ENCODE results near the gene CACHD1. TPM values are rescaled to one million over a fixed set of nuclear protein-coding genes. Genes with fewer than 3 reads are reported as not detected.

The CACHD1 gene
- polyA plus RNA-seq, 2 of the 4 experiments (the other 2 are of a cell fraction): 0.72 to 1.6 TPM

DNA sequence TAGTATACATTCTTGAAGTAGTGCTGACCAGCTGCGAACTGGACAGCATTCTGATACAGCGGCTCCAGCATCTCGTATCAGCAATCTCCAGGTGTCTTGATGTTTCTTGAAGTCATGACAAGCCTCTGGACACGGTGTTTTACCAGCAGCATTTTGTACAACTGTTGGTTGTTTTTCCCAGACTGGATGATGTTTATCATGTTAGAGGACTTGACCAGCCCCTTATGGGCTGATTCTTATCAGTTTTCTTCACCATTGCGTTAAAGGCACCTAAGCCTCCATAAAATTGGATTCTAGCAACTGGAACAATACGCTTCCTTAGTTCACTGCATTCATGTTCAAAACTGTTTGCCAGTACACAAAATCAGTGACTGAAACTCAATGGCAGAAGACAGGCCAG lies 29.1 kb downstream of the CACHD1 start:
- Histone ChIP-seq H3K4me1 (0 out of 3 replicates have a peak, but pooled peaks cover 4% of the 10 kb centered on the region), H3K4me2 (no peak overlapping the region), H3K9me3 (no peaks in the 10 kb centered on the region), H3K27ac (no peak overlapping the region), H3K4me3 (no peak overlapping the region)
- POLR2A ChIA-PET: no interaction called here
- CTCF ChIA-PET: no interaction called here
- WGBS (ENCODE audit: missing lambda C conversion rate): 78% methylated on average over 6 of the region's 6 CpGs
- ATAC-seq (no peak), DNase-seq (ENCODE audit: low read depth in 1 of 2, low spot score in 1 of 2) (no peak), FAIRE-seq (no peak)
- TF ChIP-seq TFCP2L1 (CRISPR knock-in tag; IDR thresholded peaks at IDR 0.05) (no peak), HOXB13 (CRISPR knock-in tag; IDR thresholded peaks at IDR 0.05; ENCODE audit: low read depth) (no peak), HDAC2 (IDR thresholded peaks at IDR 0.05) (no peak), CBX8 (IDR thresholded peaks at IDR 0.05) (no peak), KDM5A (IDR thresholded peaks at IDR 0.05) (no peak), FOSB (CRISPR knock-in tag; IDR thresholded peaks at IDR 0.05) (no peak), HOXA7 (CRISPR knock-in tag; IDR thresholded peaks at IDR 0.05) (no peak), MYC (IDR thresholded peaks at IDR 0.05; ENCODE audit: borderline replicate concordance, low read length) (no peak), EHF (CRISPR knock-in tag; IDR thresholded peaks at IDR 0.05) (no peak), RAD21 (conservative IDR thresholded peaks at IDR 0.05 in 1 of 2, IDR thresholded peaks at IDR 0.05 in 1 of 2) (no peak), POLR2AphosphoS2 (conservative IDR thresholded peaks at IDR 0.05; ENCODE audit: low read length) (no peak), JUN (IDR thresholded peaks at IDR 0.05) (no peak), SMC3 (IDR thresholded peaks at IDR 0.05) (no peak), RNF2 (IDR thresholded peaks at IDR 0.05; ENCODE audit: borderline replicate concordance, low read depth) (no peak), FOSL2 (IDR thresholded peaks at IDR 0.05) (no peak), FOSL2 (CRISPR knock-in tag; IDR thresholded peaks at IDR 0.05) (no peak)
- TF ChIP-seq, protein P1, sequence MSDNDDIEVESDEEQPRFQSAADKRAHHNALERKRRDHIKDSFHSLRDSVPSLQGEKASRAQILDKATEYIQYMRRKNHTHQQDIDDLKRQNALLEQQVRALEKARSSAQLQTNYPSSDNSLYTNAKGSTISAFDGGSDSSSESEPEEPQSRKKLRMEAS (IDR thresholded peaks at IDR 0.05): no peak
- TF ChIP-seq, protein P2, sequence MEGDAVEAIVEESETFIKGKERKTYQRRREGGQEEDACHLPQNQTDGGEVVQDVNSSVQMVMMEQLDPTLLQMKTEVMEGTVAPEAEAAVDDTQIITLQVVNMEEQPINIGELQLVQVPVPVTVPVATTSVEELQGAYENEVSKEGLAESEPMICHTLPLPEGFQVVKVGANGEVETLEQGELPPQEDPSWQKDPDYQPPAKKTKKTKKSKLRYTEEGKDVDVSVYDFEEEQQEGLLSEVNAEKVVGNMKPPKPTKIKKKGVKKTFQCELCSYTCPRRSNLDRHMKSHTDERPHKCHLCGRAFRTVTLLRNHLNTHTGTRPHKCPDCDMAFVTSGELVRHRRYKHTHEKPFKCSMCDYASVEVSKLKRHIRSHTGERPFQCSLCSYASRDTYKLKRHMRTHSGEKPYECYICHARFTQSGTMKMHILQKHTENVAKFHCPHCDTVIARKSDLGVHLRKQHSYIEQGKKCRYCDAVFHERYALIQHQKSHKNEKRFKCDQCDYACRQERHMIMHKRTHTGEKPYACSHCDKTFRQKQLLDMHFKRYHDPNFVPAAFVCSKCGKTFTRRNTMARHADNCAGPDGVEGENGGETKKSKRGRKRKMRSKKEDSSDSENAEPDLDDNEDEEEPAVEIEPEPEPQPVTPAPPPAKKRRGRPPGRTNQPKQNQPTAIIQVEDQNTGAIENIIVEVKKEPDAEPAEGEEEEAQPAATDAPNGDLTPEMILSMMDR (IDR thresholded peaks at IDR 0.05): no peak

- Histone ChIP-seq H3K4me3 (no peak overlapping the region), H3K27ac (no peak overlapping the region), H3K9me3 (no peaks in the 10 kb centered on the region), H3K4me1 (peaks cover 7% of the 10 kb centered on the region; the same call in 1 of the 3 replicates), H3K4me2 (no peak overlapping the region)
- FAIRE-seq (no peak), ATAC-seq (peak; percentile 43; a peak in 3 of 6 replicates), DNase-seq (ENCODE audit: low read depth in 1 of 2, low spot score in 1 of 2) (peak in 1 of 2 experiments; percentile 43)
- TF ChIP-seq ZNF302 (CRISPR knock-in tag; IDR thresholded peaks at IDR 0.05) (no peak), ZC3H11A (IDR thresholded peaks at IDR 0.05) (no peak)
- 22% methylated on average over 1 of the region's 1 CpG for WGBS (ENCODE audit: missing lambda C conversion rate)
- CTCF ChIA-PET: interaction anchor here (1.3 kb wide), 1 partner anchor 176 kb away, joined by 3 read pairs; no protein-coding TSS in a partner anchor
- POLR2A ChIA-PET: no interaction called here
Measured at GRCh38 chr1:64499966-64500365, 30.0 kb downstream of the CACHD1 start.

- Histone ChIP-seq H3K4me1 (peaks cover 14% of the 10 kb centered on the region), H3K4me2 (no peak overlapping the region), H3K9me3 (no peaks in the 10 kb centered on the region), H3K27ac (no peak overlapping the region), H3K4me3 (no peak overlapping the region)
- 19% methylated on average over 1 of the region's 1 CpG for WGBS (ENCODE audit: missing lambda C conversion rate)
- CTCF ChIA-PET: interaction anchor here (0.9 kb wide), 1 partner anchor 9 kb away, joined by 3 read pairs; no protein-coding TSS in a partner anchor
- no peak for TF ChIP-seq CEBPB (IDR thresholded peaks at IDR 0.05)
- no peak for TF ChIP-seq HDAC2 (IDR thresholded peaks at IDR 0.05)
- no peak for TF ChIP-seq KDM5A (IDR thresholded peaks at IDR 0.05)
- TF ChIP-seq CHD4 (IDR thresholded peaks at IDR 0.05; ENCODE audit: borderline replicate concordance): no peak
- no peak for TF ChIP-seq JUN (IDR thresholded peaks at IDR 0.05)
- no peak for TF ChIP-seq FOXS1 (CRISPR knock-in tag; IDR thresholded peaks at IDR 0.05)
- no peak for TF ChIP-seq GATA3 (IDR thresholded peaks at IDR 0.05; ENCODE audit: borderline replicate concordance)
- no peak for TF ChIP-seq HEYL (CRISPR knock-in tag; IDR thresholded peaks at IDR 0.05)
- TF ChIP-seq, protein P3, sequence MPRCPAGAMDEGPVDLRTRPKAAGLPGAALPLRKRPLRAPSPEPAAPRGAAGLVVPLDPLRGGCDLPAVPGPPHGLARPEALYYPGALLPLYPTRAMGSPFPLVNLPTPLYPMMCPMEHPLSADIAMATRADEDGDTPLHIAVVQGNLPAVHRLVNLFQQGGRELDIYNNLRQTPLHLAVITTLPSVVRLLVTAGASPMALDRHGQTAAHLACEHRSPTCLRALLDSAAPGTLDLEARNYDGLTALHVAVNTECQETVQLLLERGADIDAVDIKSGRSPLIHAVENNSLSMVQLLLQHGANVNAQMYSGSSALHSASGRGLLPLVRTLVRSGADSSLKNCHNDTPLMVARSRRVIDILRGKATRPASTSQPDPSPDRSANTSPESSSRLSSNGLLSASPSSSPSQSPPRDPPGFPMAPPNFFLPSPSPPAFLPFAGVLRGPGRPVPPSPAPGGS (IDR thresholded peaks at IDR 0.05): no peak
- TF ChIP-seq KDM1A (IDR thresholded peaks at IDR 0.05; ENCODE audit: low read depth): no peak
- TF ChIP-seq JUNB (IDR thresholded peaks at IDR 0.05): no peak
- TF ChIP-seq, protein P4, sequence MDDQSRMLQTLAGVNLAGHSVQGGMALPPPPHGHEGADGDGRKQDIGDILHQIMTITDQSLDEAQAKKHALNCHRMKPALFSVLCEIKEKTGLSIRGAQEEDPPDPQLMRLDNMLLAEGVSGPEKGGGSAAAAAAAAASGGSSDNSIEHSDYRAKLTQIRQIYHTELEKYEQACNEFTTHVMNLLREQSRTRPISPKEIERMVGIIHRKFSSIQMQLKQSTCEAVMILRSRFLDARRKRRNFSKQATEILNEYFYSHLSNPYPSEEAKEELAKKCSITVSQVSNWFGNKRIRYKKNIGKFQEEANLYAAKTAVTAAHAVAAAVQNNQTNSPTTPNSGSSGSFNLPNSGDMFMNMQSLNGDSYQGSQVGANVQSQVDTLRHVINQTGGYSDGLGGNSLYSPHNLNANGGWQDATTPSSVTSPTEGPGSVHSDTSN (IDR thresholded peaks at IDR 0.05): no peak
- TF ChIP-seq, protein P1 (IDR thresholded peaks at IDR 0.05): no peak
- no peak for TF ChIP-seq HOXA7 (CRISPR knock-in tag; IDR thresholded peaks at IDR 0.05)
- TF ChIP-seq ELK1 (IDR thresholded peaks at IDR 0.05; ENCODE audit: low read depth, low read length): no peak
- no peak for TF ChIP-seq RAD21 (conservative IDR thresholded peaks at IDR 0.05 in 1 of 2, IDR thresholded peaks at IDR 0.05 in 1 of 2)
- ATAC-seq: no peak
- FAIRE-seq: no peak
- POLR2A ChIA-PET: no interaction called here
- DNase-seq (ENCODE audit: low read depth in 1 of 2, low spot score in 1 of 2): no peak
Measured at GRCh38 chr1:64502083-64502482, 32.2 kb downstream of the CACHD1 start.
